ENCODE results near the gene HES3. TPM values are rescaled to one million over a fixed set of nuclear protein-coding genes. Genes with fewer than 3 reads are reported as not detected.

The HES3 gene
- total RNA-seq, 1 experiment from 2014 or later, result not detected

GRCh38 chr1:6235296-6235677, 8.7 kb upstream of the HES3 start:
- H2AFZ ChIP-seq (ENCODE audit: low read depth, low read length, poor library complexity, severe bottlenecking), result no peak overlapping the region
- no TSS peak for BruUV-seq (replicated peaks)
- H3K9ac ChIP-seq (ENCODE audit: low read length), result peak overlapping the region; percentile 91
- no peak for DNase-seq (ENCODE audit: low read depth, low spot score)
- ChIA-PET POLR2A (interaction anchor here (1.4 kb wide), 1 partner anchor 29 kb away, joined by 5 read pairs; the partner anchor contains the start of gene RNF207), RAD21 (ENCODE audit: low non-redundant PET in 1 of 2, low total read pairs in 2 of 2, uncharacterized antibody in 2 of 2, unreplicated experiment in 2 of 2) (no interaction called here), CTCF (interaction anchor here (2.1 to 3.8 kb wide), 3 partner anchors 11 to 188 kb away, joined by 9 to 34 read pairs (median 12); no protein-coding TSS in a partner anchor)
- H3K9me2 ChIP-seq (ENCODE audit: insufficient read depth), result no peaks in the 10 kb centered on the region
- TF ChIP-seq ZFX (IDR thresholded peaks at IDR 0.05) (no peak), EZH2phosphoT487 (IDR thresholded peaks at IDR 0.05; ENCODE audit: borderline replicate concordance) (no peak), JUND (IDR thresholded peaks at IDR 0.05) (no peak), POLR2AphosphoS5 (IDR thresholded peaks at IDR 0.05; ENCODE audit: low read depth, low read length) (no peak), YY1 (IDR thresholded peaks at IDR 0.05; ENCODE audit: extremely low read depth, insufficient replicate concordance, low read depth, low read length) (no peak), CEBPB (IDR thresholded peaks at IDR 0.05; ENCODE audit: low read depth) (no peak), ZBTB33 (IDR thresholded peaks at IDR 0.05; ENCODE audit: extremely low read depth, insufficient replicate concordance, low read length) (no peak), ZNF274 (IDR thresholded peaks at IDR 0.05; ENCODE audit: low read depth, low read length) (no peak)
- H3K27me3 ChIP-seq (ENCODE audit: insufficient read depth, low read length), result no peaks in the 10 kb centered on the region
- peaks cover 13 to 41% of the 10 kb centered on the region in 2 experiments for H3K4me1 ChIP-seq (ENCODE audit: control insufficient read depth in 1 of 2, insufficient read depth in 2 of 2, low read length in 2 of 2)
- peaks cover 47% of the 10 kb centered on the region for H3K79me2 ChIP-seq (ENCODE audit: insufficient read depth, low read length)
- H3K36me3 ChIP-seq (ENCODE audit: control insufficient read depth in 1 of 2, insufficient read depth in 2 of 2, low read length in 2 of 2), result peaks cover 15 to 26% of the 10 kb centered on the region in 2 experiments; a peak in 3 of 4 replicates
- H3K4me3 ChIP-seq (replicated peaks in 1 of 2; ENCODE audit: low read depth in 1 of 2, low read length in 2 of 2), result peak overlapping the region; percentile 86 to 87
- ATAC-seq, result peak; percentile 28
- peak overlapping the region; percentile 67 for H3K27ac ChIP-seq (ENCODE audit: low read depth, low read length)
- intact Hi-C loops (cut with micrococcal nuclease), result loop anchor here (1.0 kb wide), 1 partner anchor 30 kb away; no protein-coding TSS in a partner anchor
- peak overlapping the region; percentile 91 for H3K4me2 ChIP-seq (ENCODE audit: low read length)
- no peaks in the 10 kb centered on the region; the same call in 1 of the 2 replicates for H4K20me1 ChIP-seq (ENCODE audit: insufficient read depth)
- H3K9me3 ChIP-seq (ENCODE audit: control insufficient read depth in 1 of 2, insufficient read depth in 1 of 2, low read depth in 1 of 2, low read length in 2 of 2), result no peaks in the 10 kb centered on the region
